Neural progenitor cell (in vitro differentiated cells): Measurements from ENCODE around the gene PLXNC1.

Experiments
- CTCF ChIP-seq: fragments of 200-600 bp; sonication (generic); IDR thresholded peaks from 2 replicates; pipeline ENCODE4 v1.5.1; 2017; ENCODE audit warnings: antibody characterized with exemption, mild to moderate bottlenecking
- EZH2phosphoT487 ChIP-seq: fragments of 200-600 bp; sonication (generic); IDR thresholded peaks from 2 replicates; pipeline ENCODE4 v1.6.1; 2017; ENCODE audit warnings: antibody characterized with exemption

- TF ChIP-seq CTCF (no peak), EZH2phosphoT487 (no peak)
Observed at GRCh38 chr12:94127239-94128131, 20.9 kb upstream of the PLXNC1 start.
